Astrocyte of the hippocampus (primary cell): ENCODE data around the gene STARD3.
"Not testable (repeated sequence)": the region's sequence is repeated elsewhere in the genome, so short reads cannot be mapped to it uniquely, and the experiment has no call there.

Source experiments
- DNase-seq: peaks from one replicate; pipeline ENCODE4 v3.0.0; 2011; ENCODE audit warnings: low read depth, low spot score

STARD3 gene

DNA sequence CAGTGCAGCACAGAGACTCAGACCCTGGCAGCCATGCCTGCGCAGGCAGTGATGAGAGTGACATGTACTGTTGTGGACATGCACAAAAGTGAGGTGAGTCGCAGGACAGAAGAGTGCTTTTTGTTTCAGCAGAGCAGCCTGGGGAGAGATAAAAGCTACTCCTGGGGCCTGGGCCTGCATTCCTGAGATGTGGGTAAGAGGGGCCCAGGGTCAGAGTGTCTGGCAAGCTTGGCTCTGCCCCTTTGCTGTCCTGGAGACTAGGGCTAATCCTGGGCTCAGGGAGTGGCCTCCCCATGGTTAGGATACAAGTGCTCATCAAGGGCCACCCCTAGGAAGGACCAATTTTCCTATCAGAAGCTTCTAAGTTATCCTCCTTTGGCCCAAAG lies 58.1 kb downstream of the STARD3 start:
- DNase-seq = no peak

DNA sequence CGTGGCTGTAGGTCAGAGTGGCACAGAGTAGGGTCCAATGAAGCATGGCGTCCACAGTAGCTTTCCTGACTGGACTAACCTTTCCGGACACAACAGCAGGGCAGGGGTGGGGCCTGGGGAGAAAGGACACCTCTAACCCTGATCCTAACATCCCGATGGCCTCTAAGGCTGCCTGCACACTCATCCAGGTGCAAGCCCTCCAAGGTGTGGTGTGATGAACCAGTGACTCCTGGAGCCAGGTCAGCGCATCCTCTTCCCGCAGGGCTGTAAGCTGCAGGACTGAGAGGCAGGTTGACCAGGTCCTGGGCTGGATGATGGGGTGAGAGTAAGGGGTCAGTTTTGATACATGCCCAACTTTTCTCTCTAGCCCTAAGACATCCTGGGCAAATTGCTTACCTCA lies 59.8 kb downstream of the STARD3 start:
- DNase-seq = no peak

DNA sequence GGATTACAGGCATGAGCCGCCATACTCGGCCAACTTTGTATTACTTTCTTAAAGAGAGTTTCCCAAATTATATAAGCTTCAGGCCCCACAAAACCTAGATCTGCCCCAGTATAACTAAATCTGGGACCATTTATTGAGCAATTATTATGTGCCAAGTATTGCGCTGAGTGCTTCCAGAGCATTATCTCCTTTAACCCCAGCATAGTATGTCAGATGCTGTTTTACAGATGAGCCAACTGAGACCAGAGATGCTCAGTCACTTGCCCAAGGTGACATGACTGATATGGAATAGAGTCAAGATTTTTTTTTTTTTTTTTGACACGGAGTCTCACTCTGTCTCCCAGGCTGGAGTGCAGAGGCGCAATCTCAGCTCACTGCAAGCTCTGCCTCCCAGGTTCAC lies 61.0 kb downstream of the STARD3 start:
- DNase-seq = no peak

DNA sequence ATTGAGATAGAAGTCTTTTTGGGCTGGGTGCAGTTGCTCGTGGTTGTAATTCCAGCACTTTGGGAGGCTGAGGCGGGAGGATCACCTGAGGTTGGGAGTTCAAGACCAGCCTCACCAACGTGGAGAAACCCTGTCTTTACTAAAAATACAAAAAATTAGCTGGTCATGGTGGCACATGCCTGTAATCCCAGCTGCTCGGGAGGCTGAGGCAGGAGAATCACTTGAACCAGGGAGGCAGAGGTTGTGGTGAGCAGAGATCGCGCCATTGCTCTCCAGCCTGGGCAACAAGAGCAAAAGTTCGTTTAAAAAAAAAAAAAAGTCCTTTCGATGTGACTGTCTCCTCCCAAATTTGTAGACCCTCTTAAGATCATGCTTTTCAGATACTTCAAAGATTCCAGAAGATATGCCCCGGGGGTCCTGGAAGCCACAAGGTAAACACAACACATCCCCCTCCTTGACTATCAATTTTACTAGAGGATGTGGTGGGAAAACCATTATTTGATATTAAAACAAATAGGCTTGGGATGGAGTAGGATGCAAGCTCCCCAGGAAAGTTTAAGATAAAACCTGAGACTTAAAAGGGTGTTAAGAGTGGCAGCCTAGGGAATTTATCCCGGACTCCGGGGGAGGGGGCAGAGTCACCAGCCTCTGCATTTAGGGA lies 62.3 kb downstream of the STARD3 start:
- DNase-seq = not testable (repeated sequence)

DNA sequence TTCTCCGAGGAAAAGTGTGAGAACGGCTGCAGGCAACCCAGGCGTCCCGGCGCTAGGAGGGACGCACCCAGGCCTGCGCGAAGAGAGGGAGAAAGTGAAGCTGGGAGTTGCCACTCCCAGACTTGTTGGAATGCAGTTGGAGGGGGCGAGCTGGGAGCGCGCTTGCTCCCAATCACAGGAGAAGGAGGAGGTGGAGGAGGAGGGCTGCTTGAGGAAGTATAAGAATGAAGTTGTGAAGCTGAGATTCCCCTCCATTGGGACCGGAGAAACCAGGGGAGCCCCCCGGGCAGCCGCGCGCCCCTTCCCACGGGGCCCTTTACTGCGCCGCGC lies 62.8 kb downstream of the STARD3 start, which contains the start of gene ERBB2:
TSS of gene ERBB2 (plus strand) at position 247 of the 330 bp plus-strand sequence. CDS start 175 bp downstream, outside the sequence.
- peak; percentile 90 for DNase-seq

DNA sequence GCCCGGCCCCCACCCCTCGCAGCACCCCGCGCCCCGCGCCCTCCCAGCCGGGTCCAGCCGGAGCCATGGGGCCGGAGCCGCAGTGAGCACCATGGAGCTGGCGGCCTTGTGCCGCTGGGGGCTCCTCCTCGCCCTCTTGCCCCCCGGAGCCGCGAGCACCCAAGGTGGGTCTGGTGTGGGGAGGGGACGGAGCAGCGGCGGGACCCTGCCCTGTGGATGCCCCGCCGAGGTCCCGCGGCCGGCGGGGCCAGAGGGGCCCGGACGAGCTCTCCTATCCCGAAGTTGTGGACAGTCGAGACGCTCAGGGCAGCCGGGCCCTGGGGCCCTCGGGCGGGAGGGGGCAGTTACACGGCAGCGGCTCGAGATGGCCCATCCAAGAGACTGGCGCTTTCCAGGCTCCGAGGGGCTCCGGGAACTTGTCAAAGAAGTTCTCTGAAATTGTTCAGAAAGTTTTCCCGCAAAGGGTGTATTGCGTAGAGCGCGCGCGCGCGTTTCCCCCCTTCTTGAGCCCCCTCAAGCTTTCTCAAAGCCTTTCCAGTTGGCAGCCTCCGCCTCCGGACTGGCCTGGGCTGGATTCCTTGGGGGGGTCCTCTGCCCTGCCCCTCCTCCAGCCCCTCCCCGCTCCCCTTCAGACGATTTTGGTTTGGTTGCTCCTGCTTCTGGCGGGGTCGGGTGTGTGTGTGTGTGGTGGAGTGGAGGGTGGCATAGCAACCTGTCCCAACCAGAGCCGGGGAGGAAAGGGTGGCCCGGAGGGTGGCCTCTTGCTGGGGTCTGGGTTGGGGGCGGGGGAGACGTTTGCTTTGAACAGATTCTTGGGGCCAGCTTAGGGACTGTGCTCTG lies 63.4 kb downstream of the STARD3 start:
- peak; percentile 65 for DNase-seq

DNA sequence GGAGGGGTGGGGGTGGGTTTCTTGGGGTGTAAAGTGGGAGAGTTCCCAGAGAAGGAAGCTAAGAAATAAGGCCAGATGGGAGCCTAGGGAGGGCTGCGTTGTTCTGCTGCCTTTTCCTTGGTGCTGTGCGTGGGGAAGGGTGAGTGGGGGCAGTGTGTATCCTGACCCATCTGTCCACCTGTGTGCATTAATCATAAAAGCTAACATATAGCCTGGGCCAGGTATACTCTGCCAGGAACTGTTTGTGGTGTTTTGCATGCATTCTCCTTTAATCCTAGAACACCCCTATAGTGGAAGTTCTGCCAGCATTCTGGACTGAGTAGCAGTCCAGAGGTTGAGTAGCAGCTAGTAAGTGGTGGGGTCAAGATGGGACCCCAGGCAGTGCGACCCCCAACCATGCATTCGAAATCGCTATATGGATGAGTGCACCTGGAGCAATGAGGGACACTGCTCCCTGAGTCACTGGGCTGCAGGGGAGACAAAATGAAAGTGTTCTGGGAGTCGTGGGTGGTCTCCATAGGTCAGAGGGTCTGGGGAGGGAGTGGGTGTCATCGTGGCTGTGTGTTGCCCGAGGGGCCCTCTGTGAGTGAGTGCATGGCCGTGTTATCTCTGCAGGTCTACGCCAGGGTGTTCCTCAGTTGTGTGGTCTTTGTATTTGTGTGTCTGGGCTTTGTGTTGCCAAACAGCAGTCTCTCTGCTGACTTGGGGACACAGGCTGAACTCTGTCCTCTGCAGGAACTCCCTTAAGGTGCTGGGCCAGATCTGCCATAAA lies 64.3 kb downstream of the STARD3 start:
- DNase-seq = no peak

DNA sequence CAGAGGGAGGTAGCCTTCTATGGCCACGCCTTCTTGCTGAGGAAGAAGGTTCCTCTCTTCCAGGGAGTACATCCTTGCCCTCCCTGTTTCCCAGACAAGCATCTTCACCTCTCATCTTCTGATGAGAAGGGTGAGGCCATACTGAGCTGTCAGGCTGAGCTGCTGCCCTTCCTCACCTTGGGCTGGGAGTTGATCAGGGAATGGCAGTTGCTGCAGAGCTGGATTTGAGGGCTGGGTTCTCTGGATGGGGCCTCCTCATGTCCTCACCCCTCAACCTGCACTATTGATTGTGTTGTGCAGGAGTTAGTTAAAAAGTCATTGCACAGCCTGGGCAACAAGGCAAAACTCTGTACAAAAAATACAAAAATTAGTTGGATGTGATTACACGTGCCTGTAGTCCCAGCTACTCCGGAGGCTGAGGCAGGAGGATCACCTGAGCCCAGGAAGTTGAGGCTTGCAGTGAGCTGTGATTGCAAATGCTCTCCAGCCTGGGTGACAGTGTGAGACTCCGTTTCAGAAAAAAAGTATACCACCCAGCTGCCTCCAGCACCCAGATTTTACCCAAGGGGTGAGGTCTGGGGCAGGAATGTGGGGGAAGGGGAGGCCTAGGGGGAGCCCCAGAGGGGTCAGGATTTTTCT lies 65.0 kb downstream of the STARD3 start:
- DNase-seq = no peak

DNA sequence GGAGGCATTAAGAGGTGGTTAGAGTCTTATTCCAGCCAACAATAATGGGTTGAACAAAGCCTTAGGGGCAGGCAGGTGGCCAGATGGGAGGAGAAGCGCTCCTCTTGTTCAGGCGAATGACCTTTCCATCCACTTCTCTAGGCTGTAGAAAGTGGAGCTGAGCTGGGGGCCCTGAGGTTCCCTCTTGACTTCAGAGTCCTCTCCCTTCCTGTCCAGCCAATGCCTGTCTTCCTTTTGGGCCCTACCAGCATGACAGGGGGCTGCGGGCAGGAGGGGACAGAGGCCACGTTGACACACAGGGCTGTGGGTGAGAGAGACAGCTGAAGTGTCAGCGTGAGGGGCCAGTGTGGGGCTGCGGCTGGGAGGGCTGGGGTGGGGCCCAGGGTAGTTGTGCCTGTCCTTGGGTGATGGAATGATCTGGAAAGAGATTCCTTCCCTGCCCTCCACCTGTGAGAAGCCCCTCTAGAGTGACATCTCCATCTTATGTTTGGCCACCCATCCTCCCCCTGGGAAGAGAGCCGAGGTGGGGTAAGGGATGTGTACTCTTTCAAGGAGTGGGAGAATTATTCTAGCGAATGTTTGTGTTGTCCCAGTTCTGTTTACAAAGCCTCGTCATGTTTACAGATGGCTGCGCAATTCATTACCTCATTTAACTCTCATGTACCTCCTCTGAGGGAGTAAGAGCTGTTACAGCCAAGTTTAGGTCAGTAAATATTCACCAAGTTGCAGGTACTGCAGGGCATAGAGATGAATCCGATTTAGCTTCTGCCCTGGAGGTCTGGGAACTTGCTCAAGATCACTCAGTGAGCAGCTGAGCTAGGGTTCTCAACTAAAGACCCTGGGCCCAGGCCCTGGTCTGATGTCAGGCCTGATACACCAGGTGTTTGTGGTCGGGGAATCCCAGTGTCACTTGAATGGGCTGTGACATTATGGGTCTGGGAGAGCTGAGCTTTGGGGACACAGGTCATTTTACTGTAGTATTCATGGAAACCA lies 66.3 kb downstream of the STARD3 start:
- DNase-seq = peak; percentile 32

DNA sequence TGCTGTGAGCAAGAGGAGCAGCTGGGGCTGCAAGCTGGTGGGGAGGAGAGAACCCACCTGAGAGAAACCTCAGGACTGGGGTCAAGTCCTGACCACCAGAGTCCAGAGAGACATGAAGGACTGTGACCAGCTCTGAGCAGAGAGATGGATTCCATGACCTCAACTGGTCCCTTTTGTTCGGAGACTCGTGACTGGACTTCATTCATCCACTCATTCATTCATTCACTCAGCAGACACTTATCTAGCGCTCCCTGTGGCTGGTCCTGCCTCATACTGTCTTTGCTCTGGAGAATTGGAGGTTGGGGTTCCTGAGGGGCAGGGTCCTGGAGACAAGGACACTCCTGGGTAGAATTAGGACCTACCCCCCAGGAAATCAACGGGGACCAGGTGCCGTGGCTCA lies 67.0 kb downstream of the STARD3 start:
- no peak for DNase-seq

DNA sequence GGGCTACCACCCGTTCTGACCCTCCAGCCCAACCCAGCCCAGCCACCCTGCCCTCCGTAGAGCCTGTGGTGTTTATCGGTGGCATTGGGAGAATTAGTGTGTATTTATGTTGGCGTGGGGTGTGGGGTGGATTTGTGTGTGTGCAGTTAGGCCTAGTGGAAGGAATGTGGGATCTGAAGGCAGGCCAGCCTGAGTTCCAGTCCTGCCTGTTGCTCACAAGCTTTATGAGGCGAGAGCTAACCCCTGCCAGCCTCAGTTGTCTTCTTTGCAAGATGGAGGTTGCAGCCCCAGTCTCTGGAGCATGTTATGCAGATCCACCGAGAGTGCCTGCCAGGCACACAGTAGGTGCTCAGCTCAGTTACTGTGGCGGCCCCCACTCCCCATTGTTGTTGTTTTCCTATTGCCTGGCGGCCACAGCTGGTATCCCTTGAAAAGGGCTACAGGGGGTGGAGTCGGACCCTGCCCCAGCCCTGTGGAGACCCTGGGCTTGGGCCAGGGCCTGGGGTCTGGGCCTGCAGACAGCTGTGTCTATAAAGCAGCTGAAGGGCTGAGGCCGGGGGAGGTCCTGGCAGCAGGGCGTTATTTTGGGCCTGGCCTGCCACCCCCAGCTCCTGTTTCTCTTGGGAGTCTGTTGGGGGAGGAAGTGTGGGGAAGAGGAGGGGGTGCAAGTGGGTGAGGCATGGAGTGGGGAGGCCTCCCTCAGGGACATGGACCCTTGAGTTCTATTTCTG lies 68.0 kb downstream of the STARD3 start:
- DNase-seq = peak; percentile 77

DNA sequence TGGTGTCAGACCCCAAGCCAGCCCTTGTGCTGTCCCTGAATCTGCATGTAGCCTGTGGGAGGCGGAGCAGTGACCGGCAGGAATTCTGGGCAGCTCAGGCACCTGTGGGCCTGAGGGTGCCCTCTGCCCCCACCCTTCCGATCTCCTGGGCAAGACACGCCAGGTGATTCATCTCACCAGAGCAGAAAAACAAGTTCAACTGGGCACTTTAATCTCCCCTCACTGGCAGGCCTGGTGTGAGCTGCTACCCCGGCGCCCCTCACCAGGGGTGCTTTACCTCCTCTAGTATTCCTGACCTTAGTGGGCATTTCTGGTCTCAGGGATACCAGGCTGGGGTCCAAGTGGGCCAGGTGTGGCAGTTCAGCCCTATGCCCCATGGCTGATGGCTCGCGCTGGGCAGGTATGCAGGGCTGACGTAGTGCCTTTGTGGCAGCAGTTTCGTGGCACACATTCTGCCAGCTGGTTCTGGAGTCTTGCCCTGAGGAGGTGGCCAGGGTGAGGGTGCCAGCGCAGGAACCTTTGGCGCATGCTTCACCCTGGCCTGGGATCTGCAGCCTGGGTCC lies 68.9 kb downstream of the STARD3 start:
- peak; percentile 18 for DNase-seq

DNA sequence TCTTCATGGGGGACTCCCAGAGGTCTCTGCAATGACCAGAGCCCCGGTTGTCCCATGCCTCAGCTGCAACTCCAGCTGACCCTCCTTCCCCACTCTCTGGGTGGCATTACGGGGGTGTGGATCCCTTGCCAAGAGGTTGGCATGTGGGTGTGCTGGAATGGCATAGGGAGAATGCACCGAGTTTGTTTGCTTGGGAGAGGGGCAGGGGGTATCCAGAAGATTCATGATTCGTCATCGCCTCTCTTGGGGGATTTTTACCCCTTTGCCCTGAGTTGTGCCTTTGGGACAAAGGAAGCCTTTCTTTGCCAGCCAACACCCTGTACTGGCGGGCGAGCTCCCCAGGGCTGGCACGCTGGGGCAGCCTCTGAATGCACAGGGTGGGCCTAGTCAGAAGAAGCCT lies 69.4 kb downstream of the STARD3 start:
- DNase-seq = peak; percentile 23

DNA sequence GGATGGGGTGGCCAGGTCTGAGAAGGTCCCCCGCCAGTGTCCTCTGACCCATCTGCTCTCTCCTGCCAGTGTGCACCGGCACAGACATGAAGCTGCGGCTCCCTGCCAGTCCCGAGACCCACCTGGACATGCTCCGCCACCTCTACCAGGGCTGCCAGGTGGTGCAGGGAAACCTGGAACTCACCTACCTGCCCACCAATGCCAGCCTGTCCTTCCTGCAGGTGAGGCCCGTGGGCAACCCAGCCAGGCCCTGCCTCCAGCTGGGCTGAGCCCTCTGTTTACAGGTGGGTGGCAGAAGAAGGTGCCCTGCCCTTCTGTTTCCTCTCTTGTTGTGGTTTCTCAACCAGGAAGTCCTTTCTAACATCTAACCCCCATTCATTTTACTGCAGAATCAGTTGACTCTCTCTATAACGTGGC lies 70.0 kb downstream of the STARD3 start:
- DNase-seq = no peak

DNA sequence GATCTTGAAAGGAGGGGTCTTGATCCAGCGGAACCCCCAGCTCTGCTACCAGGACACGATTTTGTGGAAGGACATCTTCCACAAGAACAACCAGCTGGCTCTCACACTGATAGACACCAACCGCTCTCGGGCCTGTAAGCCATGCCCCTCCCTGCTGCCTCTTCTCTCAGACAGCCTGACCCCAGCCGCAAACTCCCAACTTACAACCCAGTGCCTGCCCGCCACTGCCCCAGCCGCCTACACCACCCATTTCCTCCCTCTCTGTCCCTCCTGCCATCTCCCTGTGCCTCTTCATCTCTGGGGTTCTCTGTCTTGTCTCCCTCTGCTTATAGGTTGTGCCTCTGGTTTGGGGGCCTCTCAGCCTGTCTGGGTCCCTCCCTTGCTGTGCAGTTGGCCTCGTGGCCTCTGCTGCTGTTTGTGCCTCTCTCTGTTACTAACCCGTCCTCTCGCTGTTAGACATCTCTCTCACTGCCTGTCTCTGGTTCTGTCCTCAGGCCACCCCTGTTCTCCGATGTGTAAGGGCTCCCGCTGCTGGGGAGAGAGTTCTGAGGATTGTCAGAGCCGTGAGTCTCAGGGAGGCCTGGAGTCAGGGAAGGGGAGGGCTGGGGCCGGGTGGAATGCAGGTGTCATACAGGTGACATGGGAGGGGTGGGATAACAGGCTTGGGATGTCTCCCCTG lies 72.5 kb downstream of the STARD3 start:
- no peak for DNase-seq

DNA sequence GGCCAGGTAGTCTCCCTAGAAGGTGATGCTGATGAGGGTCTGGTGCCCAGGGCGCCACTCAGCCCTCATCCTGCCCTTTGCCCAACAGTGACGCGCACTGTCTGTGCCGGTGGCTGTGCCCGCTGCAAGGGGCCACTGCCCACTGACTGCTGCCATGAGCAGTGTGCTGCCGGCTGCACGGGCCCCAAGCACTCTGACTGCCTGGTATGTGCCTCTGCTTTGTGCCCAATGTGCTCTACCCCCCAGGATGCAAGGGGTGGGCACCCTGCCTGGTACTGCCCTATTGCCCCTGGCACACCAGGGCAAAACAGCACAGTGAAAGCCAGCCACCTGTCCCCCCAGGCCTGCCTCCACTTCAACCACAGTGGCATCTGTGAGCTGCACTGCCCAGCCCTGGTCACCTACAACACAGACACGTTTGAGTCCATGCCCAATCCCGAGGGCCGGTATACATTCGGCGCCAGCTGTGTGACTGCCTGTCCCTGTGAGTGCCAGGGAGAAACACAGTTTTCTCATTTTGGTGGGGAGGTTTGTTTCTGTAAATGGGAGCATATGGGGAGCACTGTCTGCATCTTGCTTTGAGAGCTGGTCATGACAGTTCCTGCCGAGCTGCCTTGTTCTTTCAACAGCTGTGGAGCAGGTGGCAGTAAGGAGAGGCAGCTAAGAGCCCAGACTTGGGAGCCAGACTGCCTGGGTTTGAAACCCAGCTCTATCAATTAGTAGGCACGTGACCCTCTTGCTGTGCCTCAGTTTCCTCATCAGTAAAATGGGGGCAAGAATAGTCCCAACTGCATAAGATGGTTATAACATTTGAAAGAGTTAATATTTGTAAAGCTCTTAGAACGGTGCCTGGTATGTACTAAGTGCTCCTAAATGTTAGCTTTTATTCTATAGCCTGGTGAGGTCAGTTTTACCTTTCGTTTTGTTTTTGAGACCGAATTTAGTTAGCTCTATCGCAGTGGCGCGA lies 73.3 kb downstream of the STARD3 start:
- DNase-seq = no peak

DNA sequence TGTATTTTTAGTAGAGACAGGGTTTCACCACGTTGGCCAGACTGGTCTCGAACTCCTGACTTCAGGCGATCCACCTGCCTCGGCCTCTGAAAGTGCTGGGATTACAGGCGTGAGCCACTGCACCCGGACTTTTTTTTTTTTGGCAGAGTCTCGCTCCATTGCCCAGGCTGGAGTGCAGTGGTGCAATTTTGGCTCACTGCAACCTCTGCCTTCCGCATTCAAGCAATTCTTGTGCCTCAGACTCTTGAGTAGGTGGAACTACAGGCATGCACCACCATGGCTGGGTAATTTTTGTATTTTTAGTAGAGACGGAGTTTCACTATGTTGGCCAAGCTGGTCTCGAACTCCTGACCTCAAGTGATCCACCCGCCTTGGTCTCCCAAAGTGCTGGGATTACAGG lies 74.1 kb downstream of the STARD3 start:
- not testable (repeated sequence) for DNase-seq

DNA sequence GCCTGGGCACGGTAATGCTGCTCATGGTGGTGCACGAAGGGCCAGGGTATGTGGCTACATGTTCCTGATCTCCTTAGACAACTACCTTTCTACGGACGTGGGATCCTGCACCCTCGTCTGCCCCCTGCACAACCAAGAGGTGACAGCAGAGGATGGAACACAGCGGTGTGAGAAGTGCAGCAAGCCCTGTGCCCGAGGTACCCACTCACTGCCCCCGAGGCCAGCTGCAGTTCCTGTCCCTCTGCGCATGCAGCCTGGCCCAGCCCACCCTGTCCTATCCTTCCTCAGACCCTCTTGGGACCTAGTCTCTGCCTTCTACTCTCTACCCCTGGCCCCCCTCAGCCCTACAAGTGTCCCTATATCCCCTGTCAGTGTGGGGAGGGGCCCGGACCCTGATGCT lies 74.9 kb downstream of the STARD3 start:
- no peak for DNase-seq
